H1 (cell line): Measurements from ENCODE around the gene WDR93. TPM values are rescaled to one million over a fixed set of nuclear protein-coding genes. Genes with fewer than 3 reads are reported as not detected.

Experiments
- CTCF ChIA-PET: fragments of 300-600 bp; sonication (Branson Sonifier 250); formaldehyde crosslinking; loops from one replicate; lab custom pipeline; 2021; ENCODE audit not compliant: partially characterized antibody; lab: Charles Lee
- POLR2A ChIA-PET: fragments of 300-600 bp; sonication (Branson Sonifier 250); formaldehyde crosslinking; loops from one replicate; lab custom pipeline; 2021; ENCODE audit warnings: inconsistent platforms; ENCODE audit not compliant: partially characterized antibody; lab: Charles Lee
- DNase-seq, 2 experiments: peaks; one replicate each; pipeline versions ENCODE4 v3.0.0 to v3.0.0-alpha.2; 2010 to 2022; ENCODE audit warnings: low spot score in 2 of 2, low read depth in 1 of 2, mixed read lengths in 1 of 2
- FAIRE-seq: peaks from 2 replicates; lab custom pipeline; 2011; peaks lifted over from hg19 to GRCh38; lab: Jason Lieb, UNC
- H2AFZ ChIP-seq: 2 replicates; pipeline ENCODE4 v1.8.1; 2012; ENCODE audit warnings: low read length, inconsistent platforms
- H2AK5ac ChIP-seq: 2 replicates; pipeline ENCODE4 v1.6.1; 2013; ENCODE audit warnings: low read depth, low read length
- H2BK120ac ChIP-seq: replicated peaks from 2 replicates; pipeline ENCODE3; 2013; ENCODE audit warnings: low read depth, low read length, inconsistent platforms
- H2BK12ac ChIP-seq: 2 replicates; pipeline ENCODE4 v1.6.1; 2013; ENCODE audit warnings: low read depth, low read length
- H2BK15ac ChIP-seq: 2 replicates; pipeline ENCODE4 v1.6.1; 2013; ENCODE audit warnings: low read length
- H2BK20ac ChIP-seq: 2 replicates; pipeline ENCODE4 v1.6.1; 2013; ENCODE audit warnings: low read length
- H2BK5ac ChIP-seq: 2 replicates; pipeline ENCODE4 v1.6.1; 2013; ENCODE audit warnings: low read depth, low read length
- H3K14ac ChIP-seq: 2 replicates; pipeline ENCODE4 v1.6.1; 2013; ENCODE audit warnings: inconsistent platforms; ENCODE audit not compliant: insufficient read length
- H3K18ac ChIP-seq: 2 replicates; pipeline ENCODE4 v1.6.1; 2013; ENCODE audit warnings: low read length; ENCODE audit errors: extremely low read depth
- H3K23ac ChIP-seq: 2 replicates; pipeline ENCODE4 v1.6.1; 2013; ENCODE audit warnings: inconsistent platforms; ENCODE audit not compliant: insufficient read length
- H3K23me2 ChIP-seq: 2 replicates; pipeline ENCODE4 v1.6.1; 2013; ENCODE audit warnings: low read depth, low read length
- H3K27ac ChIP-seq: 2 replicates; pipeline ENCODE4 v1.6.1; 2011; ENCODE audit warnings: low read depth, low read length, inconsistent platforms
- H3K27me3 ChIP-seq, 4 experiments: replicated peaks in 1 of 4; 1 replicate in 1 of 4; 2 replicates in 3 of 4; pipeline versions ENCODE4 v1.6.1 to v1.8.1; 2011 to 2013; ENCODE audit warnings: low read length in 3 of 4, mild to moderate bottlenecking in 3 of 4, inconsistent platforms in 2 of 4, mixed read lengths in 2 of 4, moderate library complexity in 1 of 4; ENCODE audit not compliant: control insufficient read depth in 3 of 4, insufficient read depth in 3 of 4; ENCODE audit errors: extremely low read depth in 1 of 4
- H3K36me3 ChIP-seq, 4 experiments: 2 replicates each; pipeline versions ENCODE4 v1.6.1 to v1.8.1; 2011 to 2013; ENCODE audit warnings: mild to moderate bottlenecking in 4 of 4, low read length in 3 of 4, moderate library complexity in 2 of 4, control low read depth in 1 of 4, inconsistent platforms in 1 of 4; ENCODE audit not compliant: insufficient read depth in 4 of 4, control insufficient read depth in 2 of 4
- H3K4ac ChIP-seq: replicated peaks from 2 replicates; pipeline ENCODE3; 2013; ENCODE audit warnings: low read length, low read depth, mixed read lengths, inconsistent platforms; ENCODE audit not compliant: insufficient read length
- H3K4me1 ChIP-seq, 4 experiments: replicated peaks in 1 of 4; 1 replicate in 1 of 4; 2 replicates in 3 of 4; pipeline versions ENCODE4 v1.6.1 to v1.8.1; 2011 to 2013; ENCODE audit warnings: low read length in 3 of 4, inconsistent platforms in 2 of 4, mixed read lengths in 1 of 4; ENCODE audit not compliant: insufficient read depth in 4 of 4, control insufficient read depth in 3 of 4
- H3K4me2 ChIP-seq, 2 experiments: 2 replicates each; pipeline versions ENCODE4 v1.6.1 to v1.8.1; 2011 to 2013; ENCODE audit warnings: low read depth in 2 of 2, low read length in 2 of 2, control low read depth in 1 of 2, inconsistent platforms in 1 of 2, mild to moderate bottlenecking in 1 of 2; ENCODE audit not compliant: insufficient read depth in 1 of 2
- H3K4me3 ChIP-seq, 4 experiments: fragments of 200-600, 300-600 bp in 1 of 4; sonication (generic), shearing (Covaris generic), sonication (Bioruptor Twin) in 1 of 4; 2 replicates each; pipeline versions ENCODE4 v1.5.1 to v1.8.1; 2011 to 2016; ENCODE audit warnings: low read length in 4 of 4, low read depth in 3 of 4, control low read depth in 2 of 4, inconsistent platforms in 2 of 4, mild to moderate bottlenecking in 2 of 4, mixed read lengths in 1 of 4, moderate library complexity in 1 of 4; ENCODE audit not compliant: insufficient read depth in 2 of 4; ENCODE audit errors: extremely low read depth in 1 of 4
- H3K56ac ChIP-seq: replicated peaks from 2 replicates; pipeline ENCODE3; 2013; ENCODE audit warnings: low read depth, mild to moderate bottlenecking, mixed read lengths, low read length, inconsistent platforms; ENCODE audit not compliant: insufficient read length
- H3K79me1 ChIP-seq: 2 replicates; pipeline ENCODE4 v1.6.1; 2013; ENCODE audit warnings: low read depth, low read length, control low read depth
- H3K79me2 ChIP-seq, 2 experiments: 2 replicates each; pipeline versions ENCODE4 v1.6.1 to v1.8.1; 2012 to 2013; ENCODE audit warnings: low read length in 2 of 2, mild to moderate bottlenecking in 2 of 2, inconsistent platforms in 1 of 2; ENCODE audit not compliant: insufficient read depth in 2 of 2, control insufficient read depth in 1 of 2
- H3K9ac ChIP-seq, 4 experiments: replicated peaks in 1 of 4; 1 replicate in 1 of 4; 2 replicates in 3 of 4; pipeline versions ENCODE4 v1.6.1 to v1.8.1; 2011 to 2013; ENCODE audit warnings: low read depth in 3 of 4, low read length in 3 of 4, control low read depth in 2 of 4, mild to moderate bottlenecking in 2 of 4, moderate library complexity in 2 of 4, inconsistent platforms in 1 of 4; ENCODE audit errors: extremely low read depth in 1 of 4
- H3K9me3 ChIP-seq, 2 experiments: 2 replicates each; pipeline versions ENCODE4 v1.6.1 to v1.8.1; 2012 to 2013; ENCODE audit warnings: mild to moderate bottlenecking in 2 of 2, moderate library complexity in 2 of 2, control low read depth in 1 of 2, inconsistent platforms in 1 of 2, low read depth in 1 of 2, low read length in 1 of 2, mixed read lengths in 1 of 2; ENCODE audit not compliant: insufficient read depth in 2 of 2
- H4K20me1 ChIP-seq, 2 experiments: replicated peaks in 1 of 2; 2 replicates each; pipeline versions ENCODE3 to v1.8.1; 2011 to 2013; ENCODE audit warnings: inconsistent platforms in 2 of 2, low read length in 2 of 2, mild to moderate bottlenecking in 1 of 2; ENCODE audit not compliant: insufficient read depth in 2 of 2, control insufficient read depth in 1 of 2
- H4K5ac ChIP-seq: 2 replicates; pipeline ENCODE4 v1.6.1; 2013; ENCODE audit warnings: low read length, low read depth, mixed read lengths, inconsistent platforms; ENCODE audit not compliant: insufficient read length
- H4K8ac ChIP-seq: 2 replicates; pipeline ENCODE4 v1.8.0; 2013; ENCODE audit warnings: mild to moderate bottlenecking, moderate library complexity, low read length, inconsistent platforms; ENCODE audit not compliant: insufficient read depth; ENCODE audit errors: extremely low read depth
- H4K91ac ChIP-seq: replicated peaks from 2 replicates; pipeline ENCODE3; 2013; ENCODE audit warnings: low read length, mixed read lengths, inconsistent platforms; ENCODE audit not compliant: insufficient read length
- ASH2L ChIP-seq: fragments of 200-600, 300-600 bp; sonication (generic); IDR thresholded peaks from one replicate; pipeline ENCODE4 v1.7.1; 2017; ENCODE audit warnings: low read length
- JUN ChIP-seq: IDR thresholded peaks from 2 replicates; pipeline ENCODE4 v1.6.1; 2011; ENCODE audit warnings: low read depth, mild to moderate bottlenecking, improper control_type of control experiment, low read length
- POLR2A ChIP-seq, 2 experiments: IDR thresholded peaks; 1 replicate in 1 of 2; 2 replicates in 1 of 2; pipeline ENCODE4 v1.6.1; 2011; ENCODE audit warnings: low read depth in 2 of 2, low read length in 2 of 2, mild to moderate bottlenecking in 2 of 2; ENCODE audit errors: control extremely low read depth in 1 of 2
- POU5F1 ChIP-seq: IDR thresholded peaks from 2 replicates; pipeline ENCODE4 v1.6.1; 2011; ENCODE audit warnings: low read depth, mild to moderate bottlenecking, low read length, moderate library complexity
- SIN3A ChIP-seq, 2 experiments: IDR thresholded peaks in 1 of 2; conservative IDR thresholded peaks in 1 of 2; 2 replicates each; pipeline ENCODE4 v1.6.1; 2011 to 2012; ENCODE audit warnings: low read length in 2 of 2, improper control_type of control experiment in 1 of 2, low read depth in 1 of 2, mild to moderate bottlenecking in 1 of 2
- SIRT6 ChIP-seq: IDR thresholded peaks from one replicate; pipeline ENCODE4 v1.7.1; 2012; ENCODE audit warnings: low read length, inconsistent platforms
- SIX5 ChIP-seq: IDR thresholded peaks from 2 replicates; pipeline ENCODE4 v1.6.1; 2011; ENCODE audit warnings: mild to moderate bottlenecking, low read depth, low read length
- SP2 ChIP-seq: IDR thresholded peaks from 2 replicates; pipeline ENCODE4 v1.6.1; 2012; ENCODE audit warnings: mild to moderate bottlenecking, low read length, inconsistent platforms
- TEAD4 ChIP-seq: IDR thresholded peaks from 2 replicates; pipeline ENCODE4 v1.6.1; 2012; ENCODE audit warnings: low read depth, low read length, inconsistent platforms, mixed read lengths
- YY1 ChIP-seq: IDR thresholded peaks from 2 replicates; pipeline ENCODE4 v1.6.1; 2011; ENCODE audit warnings: low read depth, mild to moderate bottlenecking, low read length
- WGBS, 2 experiments: shearing (Covaris generic) in 1 of 2; methylation state at CpG; one replicate each; pipeline versions ENCODE4 v1.1.6 to v1.1.7; 2013 to 2015; ENCODE audit warnings: low lambda C conversion rate in 2 of 2, mixed read lengths in 2 of 2, inconsistent platforms in 1 of 2, low coverage in 1 of 2, missing lambda C conversion rate in 1 of 2; ENCODE audit not compliant: insufficient replicate concordance in 2 of 2, insufficient coverage in 1 of 2, insufficient read length in 1 of 2; ENCODE audit errors: extremely low coverage in 1 of 2, missing lambda C conversion rate in 1 of 2; 5-methylcytosine and 5-hydroxymethylcytosine counted together
- polyA plus RNA-seq, 7 experiments: library from polyadenylated mRNA; depleted of rRNA in 3 of 7; stranded (reverse) in 5 of 7; unstranded in 2 of 7; fragments of >200 nt in 5 of 7; fragments of 200-250 nt in 2 of 7; gene quantifications; 1 replicate in 5 of 7; 2 replicates in 1 of 7; 4 replicates in 1 of 7; pipeline versions ENCODE4 v1.2.1 to v1.2.3, GENCODE V29; 2011 to 2013; ENCODE audit warnings: missing spikeins in 2 of 7, mixed read lengths in 2 of 7
- total RNA-seq: library from RNA; stranded (reverse); fragmentation: NEBNext Ultra II Directional; extraction: Animal tissue kit (Norgen Biotek cat#: 25700); gene quantifications from 2 replicates; pipeline ENCODE4 v1.2.1, GENCODE V29; 2021
- TF ChIP-seq, protein P1 (sequence below): IDR thresholded peaks from 2 replicates; pipeline ENCODE4 v1.6.1; 2012; ENCODE audit warnings: inconsistent platforms
- TF ChIP-seq, protein P2 (sequence below): IDR thresholded peaks from 2 replicates; pipeline ENCODE4 v1.6.1; 2012; ENCODE audit warnings: inconsistent platforms
- TF ChIP-seq, protein P3 (sequence below): IDR thresholded peaks from 2 replicates; pipeline ENCODE4 v1.6.1; 2012; ENCODE audit warnings: low read length, inconsistent platforms

Gene WDR93
- total and polyA plus RNA-seq, 2 of the 8 experiments (the other 6 are each of a cell fraction or from before 2014, with no cell fraction given): 0.03 TPM; not detected in 1

DNA sequence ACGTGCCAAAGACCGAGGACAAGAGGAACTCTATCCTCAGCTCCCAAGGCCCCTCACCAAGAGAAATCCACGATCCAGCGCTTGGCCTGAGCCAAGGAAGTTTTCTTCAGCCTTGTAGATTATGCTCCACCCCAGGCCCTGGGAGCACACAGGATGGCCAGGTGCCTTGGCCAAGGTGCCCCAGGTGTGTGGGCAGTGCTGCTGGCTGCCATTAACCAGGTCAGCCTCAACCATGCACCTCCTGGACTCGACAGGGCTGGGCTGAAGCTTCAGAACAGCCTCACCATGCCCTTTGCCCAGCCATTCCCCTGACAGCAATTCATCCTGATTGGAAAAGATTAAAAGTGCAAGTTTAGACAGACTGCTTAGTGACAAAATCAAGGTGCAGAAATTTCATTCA lies 71.3 kb downstream of the WDR93 start:
- no peak overlapping the region for H2AFZ ChIP-seq
- H4K91ac ChIP-seq: no peak overlapping the region
- ChIA-PET POLR2A (no interaction called here), CTCF (interaction anchor here (0.7 to 10.6 kb wide), 37 partner anchors 9 to 472 kb away, joined by 3 to 153 read pairs (median 7); partner anchors contain the start of genes ARPIN, CIB1, GDPGP1 and MESP2)
- H2AK5ac ChIP-seq: no peak overlapping the region
- no peak overlapping the region for H2BK20ac ChIP-seq
- no peak overlapping the region for H3K56ac ChIP-seq
- no peak overlapping the region for H3K4me3 ChIP-seq
- H3K9me3 ChIP-seq: no peaks in the 10 kb centered on the region
- H3K79me1 ChIP-seq: no peaks in the 10 kb centered on the region
- peaks cover 0 to 2% (median 0%) of the 10 kb centered on the region in 4 experiments; a peak in 4 of 7 replicates for H3K4me1 ChIP-seq
- H4K20me1 ChIP-seq: no peaks in the 10 kb centered on the region
- H3K23ac ChIP-seq: no peak overlapping the region
- H3K27ac ChIP-seq: no peak overlapping the region
- no peak overlapping the region for H2BK5ac ChIP-seq
- no peak overlapping the region for H2BK15ac ChIP-seq
- DNase-seq: no peak
- WGBS, 2 experiments: 90% methylated on average over 5 of the region's 5 CpGs; no CpG with 5 or more reads in 1 of the 2 experiments
- TF ChIP-seq ASH2L (no peak), POU5F1 (no peak), TEAD4 (no peak), SIRT6 (no peak), SIX5 (no peak), SP2 (no peak), YY1 (no peak), JUN (no peak), SIN3A (conservative IDR thresholded peaks at IDR 0.05 in 1 of 2, IDR thresholded peaks at IDR 0.05 in 1 of 2; ENCODE audit: low read depth in 1 of 2, low read length in 2 of 2) (no peak), POLR2A (IDR thresholded peaks at IDR 0.05; ENCODE audit: control extremely low read depth in 1 of 2, low read depth in 2 of 2, low read length in 2 of 2) (no peak)
- TF ChIP-seq, protein P1, sequence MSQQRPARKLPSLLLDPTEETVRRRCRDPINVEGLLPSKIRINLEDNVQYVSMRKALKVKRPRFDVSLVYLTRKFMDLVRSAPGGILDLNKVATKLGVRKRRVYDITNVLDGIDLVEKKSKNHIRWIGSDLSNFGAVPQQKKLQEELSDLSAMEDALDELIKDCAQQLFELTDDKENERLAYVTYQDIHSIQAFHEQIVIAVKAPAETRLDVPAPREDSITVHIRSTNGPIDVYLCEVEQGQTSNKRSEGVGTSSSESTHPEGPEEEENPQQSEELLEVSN: no peak
- TF ChIP-seq, protein P2, sequence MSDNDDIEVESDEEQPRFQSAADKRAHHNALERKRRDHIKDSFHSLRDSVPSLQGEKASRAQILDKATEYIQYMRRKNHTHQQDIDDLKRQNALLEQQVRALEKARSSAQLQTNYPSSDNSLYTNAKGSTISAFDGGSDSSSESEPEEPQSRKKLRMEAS: no peak
- TF ChIP-seq, protein P3, sequence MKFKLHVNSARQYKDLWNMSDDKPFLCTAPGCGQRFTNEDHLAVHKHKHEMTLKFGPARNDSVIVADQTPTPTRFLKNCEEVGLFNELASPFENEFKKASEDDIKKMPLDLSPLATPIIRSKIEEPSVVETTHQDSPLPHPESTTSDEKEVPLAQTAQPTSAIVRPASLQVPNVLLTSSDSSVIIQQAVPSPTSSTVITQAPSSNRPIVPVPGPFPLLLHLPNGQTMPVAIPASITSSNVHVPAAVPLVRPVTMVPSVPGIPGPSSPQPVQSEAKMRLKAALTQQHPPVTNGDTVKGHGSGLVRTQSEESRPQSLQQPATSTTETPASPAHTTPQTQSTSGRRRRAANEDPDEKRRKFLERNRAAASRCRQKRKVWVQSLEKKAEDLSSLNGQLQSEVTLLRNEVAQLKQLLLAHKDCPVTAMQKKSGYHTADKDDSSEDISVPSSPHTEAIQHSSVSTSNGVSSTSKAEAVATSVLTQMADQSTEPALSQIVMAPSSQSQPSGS: no peak
- no peaks in the 10 kb centered on the region; a peak in 1 of 7 replicates for H3K27me3 ChIP-seq
- H3K4me2 ChIP-seq: no peak overlapping the region
- no peak overlapping the region for H3K14ac ChIP-seq
- H4K5ac ChIP-seq: no peak overlapping the region
- no peaks in the 10 kb centered on the region for H3K36me3 ChIP-seq
- no peaks in the 10 kb centered on the region for H3K23me2 ChIP-seq
- H2BK12ac ChIP-seq: no peak overlapping the region
- no peak overlapping the region for H4K8ac ChIP-seq
- H3K79me2 ChIP-seq: no peaks in the 10 kb centered on the region
- H3K9ac ChIP-seq: no peak overlapping the region
- no peak for FAIRE-seq
- H3K18ac ChIP-seq: no peak overlapping the region
- H2BK120ac ChIP-seq: no peak overlapping the region
- H3K4ac ChIP-seq: no peak overlapping the region
